ENCODE data around the gene MAN2B2.

The MAN2B2 gene

DNA sequence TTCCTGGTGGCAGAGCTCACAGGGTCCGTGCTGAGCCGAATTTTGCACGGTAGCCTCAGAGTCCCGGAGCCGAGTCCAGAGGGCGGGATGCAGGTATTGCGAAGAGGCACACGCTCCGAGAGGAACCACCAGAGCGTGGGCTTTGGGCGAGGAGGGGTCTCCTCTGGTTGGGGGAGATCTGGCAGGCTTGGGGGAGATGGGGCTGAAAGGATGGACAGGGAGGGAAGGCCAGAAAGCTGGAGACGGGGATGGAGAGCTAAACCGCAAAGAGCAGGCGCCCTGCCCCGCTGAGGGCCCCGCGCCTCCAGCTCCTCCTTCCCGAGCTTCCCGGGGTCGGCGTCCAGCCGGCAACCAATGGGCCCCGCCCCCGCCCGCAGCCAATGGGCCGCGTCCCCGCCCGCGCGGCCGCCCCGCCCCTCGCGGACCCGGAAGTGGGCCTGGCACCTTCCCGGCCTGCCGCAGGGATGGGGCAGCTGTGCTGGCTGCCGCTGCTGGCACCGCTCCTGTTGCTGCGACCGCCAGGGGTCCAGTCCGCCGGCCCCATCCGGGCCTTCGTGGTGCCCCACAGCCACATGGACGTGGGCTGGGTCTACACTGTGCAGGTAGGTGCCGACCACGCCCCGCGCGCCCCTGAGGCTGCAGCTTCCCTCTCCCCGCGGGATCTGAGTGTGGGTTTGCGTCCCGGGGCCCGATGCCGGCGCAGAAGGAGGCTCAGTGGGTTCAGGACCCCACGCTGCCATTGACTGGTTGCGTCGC, at the start of gene MAN2B2:
Gene MAN2B2, plus strand, starts transcription at position 443 of the 756 bp plus-strand sequence. Its CDS starts 22 bp downstream, at position 465.
- Histone ChIP-seq H3K27me3 (replicated peaks; ENCODE audit: insufficient read depth, low read length) (peaks cover 36% of the 10 kb centered on the region), H3K36me3 (replicated peaks; ENCODE audit: insufficient read depth, low read length) (no peaks in the 10 kb centered on the region), H3K9me3 (replicated peaks; ENCODE audit: insufficient read depth, low read length) (no peaks in the 10 kb centered on the region), H3K4me1 (ENCODE audit: low read length) (no peaks in the 10 kb centered on the region), H3K4me2 (ENCODE audit: low read depth, low read length) (peak within 1 kb of the TSS; percentile 99), H3F3A (ENCODE audit: insufficient read depth, low read length) (no peaks in the 10 kb centered on the region), H3K79me2 (ENCODE audit: low read length) (0 out of 2 replicates have a peak, but pooled peaks cover 3% of the 10 kb centered on the region), H3K4me3 (ENCODE audit: low read length) (peak within 1 kb of the TSS; percentile 94), H2AFZ (ENCODE audit: low read length) (peak within 1 kb of the TSS; percentile 87), H3K9me2 (replicated peaks; ENCODE audit: insufficient read depth, low read length) (no peaks in the 10 kb centered on the region), H3K27ac (ENCODE audit: low read length) (no peak within 1 kb of the TSS), H3K9ac (ENCODE audit: low read length) (peak within 1 kb of the TSS; percentile 84), H4K20me1 (ENCODE audit: insufficient read depth, low read length) (no peaks in the 10 kb centered on the region)
- DNase-seq: peak; percentile 84
- TF ChIP-seq, protein P1, sequence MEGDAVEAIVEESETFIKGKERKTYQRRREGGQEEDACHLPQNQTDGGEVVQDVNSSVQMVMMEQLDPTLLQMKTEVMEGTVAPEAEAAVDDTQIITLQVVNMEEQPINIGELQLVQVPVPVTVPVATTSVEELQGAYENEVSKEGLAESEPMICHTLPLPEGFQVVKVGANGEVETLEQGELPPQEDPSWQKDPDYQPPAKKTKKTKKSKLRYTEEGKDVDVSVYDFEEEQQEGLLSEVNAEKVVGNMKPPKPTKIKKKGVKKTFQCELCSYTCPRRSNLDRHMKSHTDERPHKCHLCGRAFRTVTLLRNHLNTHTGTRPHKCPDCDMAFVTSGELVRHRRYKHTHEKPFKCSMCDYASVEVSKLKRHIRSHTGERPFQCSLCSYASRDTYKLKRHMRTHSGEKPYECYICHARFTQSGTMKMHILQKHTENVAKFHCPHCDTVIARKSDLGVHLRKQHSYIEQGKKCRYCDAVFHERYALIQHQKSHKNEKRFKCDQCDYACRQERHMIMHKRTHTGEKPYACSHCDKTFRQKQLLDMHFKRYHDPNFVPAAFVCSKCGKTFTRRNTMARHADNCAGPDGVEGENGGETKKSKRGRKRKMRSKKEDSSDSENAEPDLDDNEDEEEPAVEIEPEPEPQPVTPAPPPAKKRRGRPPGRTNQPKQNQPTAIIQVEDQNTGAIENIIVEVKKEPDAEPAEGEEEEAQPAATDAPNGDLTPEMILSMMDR (IDR thresholded peaks at IDR 0.05; ENCODE audit: low read length): no peak; the same call in 1 of the 2 replicates
- no peak for TF ChIP-seq EZH2 (optimal IDR thresholded peaks at IDR 0.05; ENCODE audit: low read depth, low read length)
- no peak for TF ChIP-seq EZH2phosphoT487 (IDR thresholded peaks at IDR 0.05; ENCODE audit: low read length)

DNA sequence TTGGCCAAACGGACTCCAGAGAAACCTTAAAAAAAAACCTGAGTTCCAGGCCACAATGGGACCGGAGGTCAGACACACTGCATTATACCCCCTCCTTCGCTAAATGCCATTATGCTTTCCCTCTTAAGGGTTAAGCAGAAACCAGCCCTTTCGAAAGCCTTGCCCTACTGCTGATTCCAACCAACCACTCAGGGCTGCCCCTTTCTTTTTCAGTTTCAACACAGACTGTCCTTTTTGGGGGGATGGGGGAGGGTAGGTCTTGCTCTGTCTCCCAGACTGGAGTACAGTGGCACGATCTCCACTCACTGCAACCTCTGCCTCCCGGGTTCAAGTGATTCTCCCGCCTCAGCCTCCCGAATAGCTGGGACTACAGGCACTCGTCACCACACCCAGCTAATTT, 49.5 kb upstream of the MAN2B2 start:
- H3K9ac ChIP-seq (ENCODE audit: low read length): no peak overlapping the region
- no peak overlapping the region for H3K27ac ChIP-seq (ENCODE audit: low read length)
- H3K4me1 ChIP-seq (ENCODE audit: low read length): no peaks in the 10 kb centered on the region
- no peaks in the 10 kb centered on the region for H3F3A ChIP-seq (ENCODE audit: insufficient read depth, low read length)
- TF ChIP-seq EZH2phosphoT487 (IDR thresholded peaks at IDR 0.05; ENCODE audit: low read length) (no peak), EZH2 (optimal IDR thresholded peaks at IDR 0.05; ENCODE audit: low read depth, low read length) (no peak)
- TF ChIP-seq, protein P1 (IDR thresholded peaks at IDR 0.05; ENCODE audit: low read length): no peak
- H4K20me1 ChIP-seq (ENCODE audit: insufficient read depth, low read length): no peaks in the 10 kb centered on the region
- H3K27me3 ChIP-seq (replicated peaks; ENCODE audit: insufficient read depth, low read length): peaks cover 93% of the 10 kb centered on the region
- DNase-seq: no peak
- no peak overlapping the region for H3K4me3 ChIP-seq (ENCODE audit: low read length)
- H3K9me3 ChIP-seq (replicated peaks; ENCODE audit: insufficient read depth, low read length): no peaks in the 10 kb centered on the region
- no peaks in the 10 kb centered on the region for H3K79me2 ChIP-seq (ENCODE audit: low read length)
- H3K9me2 ChIP-seq (replicated peaks; ENCODE audit: insufficient read depth, low read length): no peaks in the 10 kb centered on the region
- no peaks in the 10 kb centered on the region for H3K36me3 ChIP-seq (replicated peaks; ENCODE audit: insufficient read depth, low read length)
- H3K4me2 ChIP-seq (ENCODE audit: low read depth, low read length): no peak overlapping the region
- H2AFZ ChIP-seq (ENCODE audit: low read length): no peak overlapping the region

GRCh38 chr4:6526156-6526555, 48.8 kb upstream of the MAN2B2 start:
- Histone ChIP-seq H3K79me2 (ENCODE audit: low read length) (no peaks in the 10 kb centered on the region), H3K4me3 (ENCODE audit: low read length) (no peak overlapping the region), H3K27me3 (replicated peaks; ENCODE audit: insufficient read depth, low read length) (peaks cover 93% of the 10 kb centered on the region), H3K4me2 (ENCODE audit: low read depth, low read length) (no peak overlapping the region), H3K36me3 (replicated peaks; ENCODE audit: insufficient read depth, low read length) (no peaks in the 10 kb centered on the region), H3F3A (ENCODE audit: insufficient read depth, low read length) (no peaks in the 10 kb centered on the region), H3K9me3 (replicated peaks; ENCODE audit: insufficient read depth, low read length) (no peaks in the 10 kb centered on the region), H3K4me1 (ENCODE audit: low read length) (no peaks in the 10 kb centered on the region), H3K9ac (ENCODE audit: low read length) (no peak overlapping the region), H2AFZ (ENCODE audit: low read length) (no peak overlapping the region), H4K20me1 (ENCODE audit: insufficient read depth, low read length) (no peaks in the 10 kb centered on the region), H3K9me2 (replicated peaks; ENCODE audit: insufficient read depth, low read length) (no peaks in the 10 kb centered on the region), H3K27ac (ENCODE audit: low read length) (no peak overlapping the region)
- DNase-seq: no peak
- no peak for TF ChIP-seq EZH2 (optimal IDR thresholded peaks at IDR 0.05; ENCODE audit: low read depth, low read length)
- TF ChIP-seq, protein P1 (IDR thresholded peaks at IDR 0.05; ENCODE audit: low read length): no peak
- TF ChIP-seq EZH2phosphoT487 (IDR thresholded peaks at IDR 0.05; ENCODE audit: low read length): no peak

Data from MM.1S (cell line).